H9 (cell line): ENCODE results near the gene TM2D1. TPM values are rescaled to one million over a fixed set of nuclear protein-coding genes. Genes with fewer than 3 reads are reported as not detected.

Experiments used
- DNase-seq: peaks from one replicate; pipeline ENCODE4 v3.0.0-alpha.2; 2017
- H2AFZ ChIP-seq: one replicate; pipeline ENCODE4 v1.6.1; 2013; ENCODE audit warnings: mild to moderate bottlenecking, low read length, control low read depth, moderate library complexity
- H2AK5ac ChIP-seq: 2 replicates; pipeline ENCODE4 v1.6.1; 2013; ENCODE audit warnings: low read length, control low read depth, mixed read lengths; ENCODE audit not compliant: insufficient read length
- H2BK120ac ChIP-seq: one replicate; pipeline ENCODE4 v1.6.1; 2013; ENCODE audit warnings: low read depth, mild to moderate bottlenecking, low read length, control low read depth, inconsistent platforms; ENCODE audit not compliant: poor library complexity, severe bottlenecking
- H2BK12ac ChIP-seq: 2 replicates; pipeline ENCODE4 v1.6.1; 2013; ENCODE audit warnings: low read length, control low read depth, mixed read lengths, low read depth; ENCODE audit not compliant: insufficient read length
- H2BK15ac ChIP-seq: 2 replicates; pipeline ENCODE4 v1.6.1; 2013; ENCODE audit warnings: low read depth, low read length, control low read depth
- H2BK20ac ChIP-seq: one replicate; pipeline ENCODE4 v1.6.1; 2013; ENCODE audit warnings: low read depth, mild to moderate bottlenecking, low read length, control low read depth, inconsistent platforms; ENCODE audit not compliant: poor library complexity, severe bottlenecking
- H2BK5ac ChIP-seq: 2 replicates; pipeline ENCODE4 v1.6.1; 2013; ENCODE audit warnings: low read length, control low read depth, mixed read lengths; ENCODE audit not compliant: insufficient read length
- H3K14ac ChIP-seq: 2 replicates; pipeline ENCODE4 v1.6.1; 2013; ENCODE audit warnings: low read length, control low read depth; ENCODE audit not compliant: insufficient read depth
- H3K18ac ChIP-seq: 2 replicates; pipeline ENCODE4 v1.6.1; 2013; ENCODE audit warnings: low read depth, mild to moderate bottlenecking, mixed read lengths, low read length, control low read depth; ENCODE audit not compliant: insufficient read length
- H3K23ac ChIP-seq: 2 replicates; pipeline ENCODE4 v1.6.1; 2013; ENCODE audit warnings: low read length, control low read depth, mixed read lengths, low read depth; ENCODE audit not compliant: insufficient read length
- H3K23me2 ChIP-seq: 2 replicates; pipeline ENCODE4 v1.6.1; 2013; ENCODE audit warnings: low read depth, mild to moderate bottlenecking, mixed read lengths, low read length, control low read depth; ENCODE audit not compliant: insufficient read length, poor library complexity, severe bottlenecking
- H3K27ac ChIP-seq: 2 replicates; pipeline ENCODE4 v1.5.1; 2013; ENCODE audit warnings: low read length, control low read depth, mixed read lengths, low read depth; ENCODE audit not compliant: insufficient read length
- H3K27me3 ChIP-seq: 2 replicates; pipeline ENCODE4 v1.6.1; 2013; ENCODE audit warnings: low read length, control low read depth, inconsistent platforms; ENCODE audit not compliant: insufficient read depth
- H3K4ac ChIP-seq: 2 replicates; pipeline ENCODE4 v1.6.1; 2013; ENCODE audit warnings: low read depth, mild to moderate bottlenecking, control low read depth, inconsistent platforms, low read length, moderate library complexity
- H3K4me1 ChIP-seq: 2 replicates; pipeline ENCODE4 v1.6.1; 2013; ENCODE audit warnings: low read length, control low read depth, inconsistent platforms; ENCODE audit not compliant: insufficient read depth
- H3K4me2 ChIP-seq: 2 replicates; pipeline ENCODE4 v1.6.1; 2013; ENCODE audit warnings: low read length, control low read depth, mixed read lengths; ENCODE audit not compliant: insufficient read length, insufficient read depth
- H3K56ac ChIP-seq: 2 replicates; pipeline ENCODE4 v1.6.1; 2013; ENCODE audit warnings: low read depth, mild to moderate bottlenecking, mixed read lengths, low read length, control low read depth; ENCODE audit not compliant: insufficient read length
- H3K79me1 ChIP-seq: 2 replicates; pipeline ENCODE4 v1.6.1; 2013; ENCODE audit warnings: low read depth, mild to moderate bottlenecking, moderate library complexity, low read length, control low read depth, inconsistent platforms; ENCODE audit not compliant: insufficient read depth, poor library complexity, severe bottlenecking
- H3K79me2 ChIP-seq: 2 replicates; pipeline ENCODE4 v1.6.1; 2013; ENCODE audit warnings: low read length, control low read depth, inconsistent platforms; ENCODE audit not compliant: insufficient read depth
- H3K9ac ChIP-seq: 2 replicates; pipeline ENCODE4 v1.6.1; 2013; ENCODE audit warnings: low read length, control low read depth, mixed read lengths; ENCODE audit not compliant: insufficient read length; ENCODE audit errors: extremely low read depth
- H3K9me3 ChIP-seq: one replicate; pipeline ENCODE4 v1.6.1; 2013; ENCODE audit warnings: low read depth, low read length, inconsistent platforms; ENCODE audit not compliant: control insufficient read depth
- H3T11ph ChIP-seq: one replicate; pipeline ENCODE4 v1.6.1; 2013; ENCODE audit warnings: mild to moderate bottlenecking, low read length, control low read depth, inconsistent platforms
- H4K20me1 ChIP-seq: one replicate; pipeline ENCODE4 v1.6.1; 2013; ENCODE audit not compliant: control insufficient read depth, insufficient read length, insufficient read depth
- H4K5ac ChIP-seq: 2 replicates; pipeline ENCODE4 v1.6.1; 2013; ENCODE audit warnings: low read depth, mild to moderate bottlenecking, mixed read lengths, low read length, control low read depth; ENCODE audit not compliant: insufficient read length
- H4K8ac ChIP-seq: replicated peaks from 2 replicates; pipeline ENCODE4 v1.6.1; 2013; ENCODE audit warnings: low read length, control low read depth, mixed read lengths, low read depth; ENCODE audit not compliant: insufficient read length
- H4K91ac ChIP-seq: 2 replicates; pipeline ENCODE4 v1.6.1; 2013; ENCODE audit warnings: low read depth, mild to moderate bottlenecking, moderate library complexity, mixed read lengths, low read length, control low read depth; ENCODE audit not compliant: insufficient read length
- H3K27ac Mint-ChIP-seq, 3 experiments: 2 replicates in 2 of 3; 3 replicates in 1 of 3; pipeline ENCODE4 v1.8.0; 2020 to 2021; ENCODE audit warnings: mixed read lengths in 3 of 3, mild to moderate bottlenecking in 1 of 3, moderate library complexity in 1 of 3
- H3K27me3 Mint-ChIP-seq: 2 replicates; pipeline ENCODE4 v1.8.0; 2021; ENCODE audit warnings: low read depth, mild to moderate bottlenecking, moderate library complexity, mixed read lengths
- H3K36me3 Mint-ChIP-seq, 3 experiments: 2 replicates in 2 of 3; 3 replicates in 1 of 3; pipeline ENCODE4 v1.8.0; 2020 to 2021; ENCODE audit warnings: low read depth in 3 of 3, mixed read lengths in 3 of 3; ENCODE audit not compliant: insufficient read depth in 1 of 3
- H3K4me1 Mint-ChIP-seq, 2 experiments: 2 replicates each; pipeline ENCODE4 v1.8.0; 2020; ENCODE audit warnings: mixed read lengths in 2 of 2
- H3K4me3 Mint-ChIP-seq, 2 experiments: 2 replicates in 1 of 2; 3 replicates in 1 of 2; pipeline ENCODE4 v1.8.0; 2020 to 2021; ENCODE audit warnings: mild to moderate bottlenecking in 2 of 2, mixed read lengths in 2 of 2, moderate library complexity in 1 of 2
- H3K9me3 Mint-ChIP-seq, 2 experiments: 2 replicates in 1 of 2; 3 replicates in 1 of 2; pipeline ENCODE4 v1.8.0; 2020; ENCODE audit warnings: mild to moderate bottlenecking in 2 of 2, mixed read lengths in 2 of 2, moderate library complexity in 1 of 2
- WGBS: extraction: QIAGEN DNeasy Blood & Tissue Kit; methylation state at CpG from one replicate; pipeline ENCODE4 v1.1.7; 2013; ENCODE audit warnings: missing lambda C conversion rate, low lambda C conversion rate, mixed read lengths; ENCODE audit not compliant: insufficient read length; ENCODE audit errors: extremely low coverage; 5-methylcytosine and 5-hydroxymethylcytosine counted together
- total RNA-seq: library from RNA; stranded (reverse); gene quantifications from 2 replicates; pipeline ENCODE4 v1.2.1, GENCODE V29; 2021
- TF ChIP-seq, protein P1 (sequence below): fragments of 200-600 bp; sonication (generic); conservative IDR thresholded peaks from 3 replicates; pipeline ENCODE4 v1.8.0; 2021; ENCODE audit warnings: antibody characterized with exemption, mild to moderate bottlenecking

The TM2D1 gene
- total RNA-seq, 1 experiment from 2014 or later = 20.3 TPM

DNA sequence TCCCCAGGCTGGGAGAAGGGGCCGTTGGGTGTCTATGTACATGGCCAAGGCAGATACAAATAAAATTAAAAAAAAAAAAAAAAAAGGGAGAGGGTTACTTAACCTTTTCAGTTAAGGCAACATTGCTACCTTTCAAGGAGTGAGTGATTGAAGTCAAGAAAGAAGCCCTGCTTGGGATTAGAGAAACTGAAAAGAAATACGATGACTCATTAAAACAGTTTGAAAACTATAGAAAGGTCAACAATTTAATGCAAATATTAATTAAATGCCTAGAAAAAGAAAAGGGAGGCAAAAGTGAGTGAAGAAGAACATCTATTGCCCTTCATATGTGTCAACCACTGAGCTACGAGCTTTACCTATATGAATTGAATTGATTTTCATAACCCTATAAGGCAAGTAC, 69.5 kb downstream of the TM2D1 start:
- Histone ChIP-seq H2BK120ac (no peak overlapping the region), H2BK15ac (no peak overlapping the region), H3K27ac (no peak overlapping the region), H3K14ac (no peak overlapping the region), H2AFZ (no peak overlapping the region), H3T11ph (no peak overlapping the region), H3K79me2 (no peaks in the 10 kb centered on the region), H3K4me1 (no peaks in the 10 kb centered on the region), H3K9me3 (no peaks in the 10 kb centered on the region), H4K8ac (no peak overlapping the region), H2BK20ac (no peak overlapping the region), H3K79me1 (no peaks in the 10 kb centered on the region), H3K23ac (no peak overlapping the region), H3K27me3 (no peaks in the 10 kb centered on the region), H3K4me2 (no peak overlapping the region), H4K20me1 (no peaks in the 10 kb centered on the region), H2BK12ac (no peak overlapping the region), H4K5ac (no peak overlapping the region), H3K56ac (no peak overlapping the region), H2BK5ac (no peak overlapping the region), H3K23me2 (no peaks in the 10 kb centered on the region), H4K91ac (no peak overlapping the region), H3K9ac (no peak overlapping the region), H3K4ac (no peak overlapping the region), H3K18ac (no peak overlapping the region), H2AK5ac (no peak overlapping the region)
- TF ChIP-seq, protein P1, sequence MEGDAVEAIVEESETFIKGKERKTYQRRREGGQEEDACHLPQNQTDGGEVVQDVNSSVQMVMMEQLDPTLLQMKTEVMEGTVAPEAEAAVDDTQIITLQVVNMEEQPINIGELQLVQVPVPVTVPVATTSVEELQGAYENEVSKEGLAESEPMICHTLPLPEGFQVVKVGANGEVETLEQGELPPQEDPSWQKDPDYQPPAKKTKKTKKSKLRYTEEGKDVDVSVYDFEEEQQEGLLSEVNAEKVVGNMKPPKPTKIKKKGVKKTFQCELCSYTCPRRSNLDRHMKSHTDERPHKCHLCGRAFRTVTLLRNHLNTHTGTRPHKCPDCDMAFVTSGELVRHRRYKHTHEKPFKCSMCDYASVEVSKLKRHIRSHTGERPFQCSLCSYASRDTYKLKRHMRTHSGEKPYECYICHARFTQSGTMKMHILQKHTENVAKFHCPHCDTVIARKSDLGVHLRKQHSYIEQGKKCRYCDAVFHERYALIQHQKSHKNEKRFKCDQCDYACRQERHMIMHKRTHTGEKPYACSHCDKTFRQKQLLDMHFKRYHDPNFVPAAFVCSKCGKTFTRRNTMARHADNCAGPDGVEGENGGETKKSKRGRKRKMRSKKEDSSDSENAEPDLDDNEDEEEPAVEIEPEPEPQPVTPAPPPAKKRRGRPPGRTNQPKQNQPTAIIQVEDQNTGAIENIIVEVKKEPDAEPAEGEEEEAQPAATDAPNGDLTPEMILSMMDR = no peak
- H3K27ac Mint-ChIP-seq = no peak overlapping the region
- no peak for DNase-seq
- no peak overlapping the region for H3K4me3 Mint-ChIP-seq
- no peaks in the 10 kb centered on the region for H3K9me3 Mint-ChIP-seq
- H3K27me3 Mint-ChIP-seq = no peaks in the 10 kb centered on the region; the same call in 1 of the 2 replicates
- H3K36me3 Mint-ChIP-seq = no peaks in the 10 kb centered on the region; a peak in 1 of 7 replicates
- no CpG with 5 or more reads among the region's 3 CpGs for WGBS
- H3K4me1 Mint-ChIP-seq = no peaks in the 10 kb centered on the region
